Spleen (tissue), 13 donors: ENCODE data around the gene ITGA2B. TPM values are rescaled to one million over a fixed set of nuclear protein-coding genes. Genes with fewer than 3 reads are reported as not detected.

Source experiments
- DNase-seq: peaks from one replicate; pipeline ENCODE4 v3.0.0-alpha.2; 2020
- H3K27ac ChIP-seq, 8 donors: fragments of 200-600 bp; sonication (generic) in 7 of 8; 1 replicate in 4 of 8; 2 replicates in 4 of 8; pipeline versions ENCODE4 v1.5.0 to v1.8.0; 2016 to 2021; ENCODE audit warnings: inconsistent platforms in 4 of 8, mild to moderate bottlenecking in 4 of 8, moderate library complexity in 1 of 8
- H3K27me3 ChIP-seq, 7 donors: fragments of 200-600 bp; sonication (generic) in 6 of 7; replicated peaks in 1 of 7; 1 replicate in 4 of 7; 2 replicates in 3 of 7; pipeline versions ENCODE4 v1.5.0 to v1.8.0; 2016 to 2021; ENCODE audit warnings: inconsistent platforms in 3 of 7, mild to moderate bottlenecking in 1 of 7
- H3K36me3 ChIP-seq, 6 donors: fragments of 200-600 bp; sonication (generic) in 5 of 6; 1 replicate in 4 of 6; 2 replicates in 2 of 6; pipeline versions ENCODE4 v1.5.0 to v1.8.0; 2016 to 2021; ENCODE audit warnings: inconsistent platforms in 2 of 6
- H3K4me1 ChIP-seq, 6 donors: fragments of 200-600 bp; sonication (generic) in 5 of 6; 1 replicate in 3 of 6; 2 replicates in 3 of 6; pipeline versions ENCODE4 v1.5.0 to v1.8.0; 2016 to 2021; ENCODE audit warnings: inconsistent platforms in 3 of 6
- H3K4me3 ChIP-seq, 8 donors: fragments of 200-600 bp; sonication (generic) in 7 of 8; 1 replicate in 4 of 8; 2 replicates in 4 of 8; pipeline versions ENCODE4 v1.5.0 to v1.8.0; 2016 to 2021; ENCODE audit warnings: inconsistent platforms in 4 of 8, mild to moderate bottlenecking in 4 of 8, moderate library complexity in 2 of 8
- H3K9me3 ChIP-seq, 8 donors: fragments of 200-600 bp; sonication (generic) in 7 of 8; 1 replicate in 4 of 8; 2 replicates in 4 of 8; pipeline versions ENCODE4 v1.5.0 to v1.8.0; 2016 to 2021; ENCODE audit warnings: inconsistent platforms in 4 of 8
- POLR2A ChIP-seq, 3 donors: fragments of 450-650 bp; IDR thresholded peaks; one replicate each; pipeline ENCODE4 v1.5.1; 2017; ENCODE audit warnings: antibody characterized with exemption in 3 of 3, mild to moderate bottlenecking in 1 of 3
- POLR2AphosphoS5 ChIP-seq, 3 donors: sonication (generic); formaldehyde crosslinking; IDR thresholded peaks; one replicate each; pipeline ENCODE4 v1.5.1; 2017; ENCODE audit warnings: antibody characterized with exemption in 3 of 3
- WGBS, 5 donors: extraction: QIAGEN DNeasy Blood & Tissue Kit in 3 of 5; methylation state at CpG; one replicate each; pipeline versions ENCODE4 v1.1.5 to v1.1.7; 2013 to 2018; 5-methylcytosine and 5-hydroxymethylcytosine counted together
- intact Hi-C: fragments of 100-400 bp; cut with DNase I; formaldehyde crosslinking; loops from one replicate; pipeline ENCODE4 v1.15.0; 2023; ENCODE audit warnings: low total_unique reads
- long read RNA-seq, 2 donors: transcript quantifications; one replicate each; lab custom pipeline, GENCODE V29; 2026
- polyA plus RNA-seq, 3 donors: library from polyadenylated mRNA; stranded (reverse); fragments of 200-250 nt; gene quantifications; one replicate each; pipeline ENCODE4 v1.2.1, GENCODE V29; 2013
- total RNA-seq, 7 donors: library from RNA; depleted of rRNA in 3 of 7; stranded (reverse); fragments of >200 nt in 3 of 7; fragmentation: NEBNext Ultra II Directional in 4 of 7; extraction: Animal tissue kit (Norgen Biotek cat#: 25700) in 4 of 7; gene quantifications; one replicate each; pipeline versions ENCODE4 v1.1.0 to v1.2.1, GENCODE V29; 2016 to 2021
- TF ChIP-seq, protein P1 (sequence below), 11 experiments: fragments of 200-600 bp in 7 of 11; fragments of 450-650 bp in 4 of 11; sonication (generic) in 4 of 11; IDR thresholded peaks in 8 of 11; conservative IDR thresholded peaks in 3 of 11; 1 replicate in 7 of 11; 2 replicates in 4 of 11; pipeline versions ENCODE4 v1.4.0 to v1.8.0; 2016 to 2021; ENCODE audit warnings: antibody characterized with exemption in 11 of 11, inconsistent platforms in 4 of 11, mild to moderate bottlenecking in 1 of 11
- donor health status: healthy with polysubstance abuse.
- donor health status: DM: no; HTN: no; CAD: no; lungs with moderate emphysema.
- donor health status: DM: no; HTN: no; CAD: no.
- donor health status: Bipolar disorder and iron deficiency.
- donor health status: healthy.
- donor health status: DM: no; HTN: no; CAD: no.
- donor health status: DM: yes; HTN: yes; CAD: no.

Gene ITGA2B
- 10 to 100 TPM; 11.3 to 36.7 (median 23.7) TPM for total RNA-seq
- 1 to 10 TPM in 2 of 3 donors, under 1 TPM in 1; 0.93 to 2.3 (median 1.7) TPM for polyA plus RNA-seq
- long read RNA-seq, donor 1, partial matches to known transcripts = 26 of 26 reads
- long read RNA-seq, donor 1, other reads (novel, unspliced or antisense) = 0 of 26 reads
- long read RNA-seq, donor 2, partial matches to known transcripts = 13 of 14 reads
- long read RNA-seq, donor 2, other reads (novel, unspliced or antisense) = 0 of 14 reads

DNA sequence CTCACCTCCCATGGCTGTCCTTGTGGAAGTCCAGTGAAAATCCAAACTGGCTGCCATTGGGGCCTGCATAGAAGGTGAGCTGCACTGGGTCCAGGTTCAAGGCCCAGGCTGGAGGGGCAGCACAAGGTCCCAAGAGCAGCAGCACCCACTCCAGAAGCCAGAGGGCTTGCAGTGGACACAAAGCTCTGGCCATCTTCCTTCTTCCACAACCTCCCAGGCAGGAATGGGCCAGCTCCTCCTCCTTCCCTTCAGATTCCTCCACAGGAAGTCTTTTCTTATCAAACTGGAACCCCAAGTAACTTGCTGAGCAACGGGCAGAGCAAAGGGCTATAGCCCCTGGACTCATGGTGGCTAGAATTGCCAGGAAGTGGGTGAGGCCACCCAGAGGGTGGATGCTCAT is at the start of gene ITGA2B:
Gene ITGA2B (minus strand): TSS at position 369 of the 400 bp plus-strand sequence. CDS start 176 bp downstream, at position 193.
- intact Hi-C loops = no loop called here
- DNase-seq = no peak
- no peak within 1 kb of the TSS for H3K27ac ChIP-seq
- H3K36me3 ChIP-seq = no peaks in the 10 kb centered on the region
- H3K4me3 ChIP-seq = no peak within 1 kb of the TSS
- TF ChIP-seq POLR2AphosphoS5 (IDR thresholded peaks at IDR 0.05) (no peak), POLR2A (IDR thresholded peaks at IDR 0.05) (no peak)
- TF ChIP-seq, protein P1, sequence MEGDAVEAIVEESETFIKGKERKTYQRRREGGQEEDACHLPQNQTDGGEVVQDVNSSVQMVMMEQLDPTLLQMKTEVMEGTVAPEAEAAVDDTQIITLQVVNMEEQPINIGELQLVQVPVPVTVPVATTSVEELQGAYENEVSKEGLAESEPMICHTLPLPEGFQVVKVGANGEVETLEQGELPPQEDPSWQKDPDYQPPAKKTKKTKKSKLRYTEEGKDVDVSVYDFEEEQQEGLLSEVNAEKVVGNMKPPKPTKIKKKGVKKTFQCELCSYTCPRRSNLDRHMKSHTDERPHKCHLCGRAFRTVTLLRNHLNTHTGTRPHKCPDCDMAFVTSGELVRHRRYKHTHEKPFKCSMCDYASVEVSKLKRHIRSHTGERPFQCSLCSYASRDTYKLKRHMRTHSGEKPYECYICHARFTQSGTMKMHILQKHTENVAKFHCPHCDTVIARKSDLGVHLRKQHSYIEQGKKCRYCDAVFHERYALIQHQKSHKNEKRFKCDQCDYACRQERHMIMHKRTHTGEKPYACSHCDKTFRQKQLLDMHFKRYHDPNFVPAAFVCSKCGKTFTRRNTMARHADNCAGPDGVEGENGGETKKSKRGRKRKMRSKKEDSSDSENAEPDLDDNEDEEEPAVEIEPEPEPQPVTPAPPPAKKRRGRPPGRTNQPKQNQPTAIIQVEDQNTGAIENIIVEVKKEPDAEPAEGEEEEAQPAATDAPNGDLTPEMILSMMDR (IDR thresholded peaks at IDR 0.05 in 8 of 11, conservative IDR thresholded peaks at IDR 0.05 in 3 of 11) = no peak
- peaks cover 0 to 36% (median 17%) of the 10 kb centered on the region in 7 donors for H3K27me3 ChIP-seq
- peaks cover 15 to 26% (median 18%) of the 10 kb centered on the region in 6 donors for H3K4me1 ChIP-seq
- no peaks in the 10 kb centered on the region for H3K9me3 ChIP-seq
- WGBS, 5 donors = 0 to 26% (median 8%) methylated on average over 1 of the region's 1 CpG

DNA sequence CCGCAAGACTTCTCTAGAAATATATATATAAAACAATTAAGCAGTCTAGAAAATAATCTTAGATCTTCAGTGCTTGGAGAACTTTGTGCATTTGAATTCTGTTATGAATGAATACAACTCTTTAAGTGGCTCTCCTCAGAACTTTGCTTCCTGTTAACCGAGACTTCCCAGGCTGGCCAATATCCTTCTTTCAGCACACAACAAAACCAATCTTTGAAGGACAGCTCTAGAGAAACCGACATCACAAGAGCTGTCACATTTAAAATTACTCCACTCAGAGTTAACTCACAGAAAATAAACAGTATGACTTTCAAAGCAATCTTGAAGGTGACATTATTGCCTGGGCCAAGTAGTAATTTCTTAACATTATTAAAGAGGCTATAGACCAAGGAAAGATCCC is 49.7 kb upstream of the ITGA2B start:
- 49 to 59% (median 50%) methylated on average over 3 of the region's 3 CpGs for WGBS, 5 donors
- DNase-seq = no peak
- H3K27me3 ChIP-seq = no peaks in the 10 kb centered on the region
- no peaks in the 10 kb centered on the region for H3K9me3 ChIP-seq
- intact Hi-C loops = no loop called here
- peaks cover 3 to 46% (median 28%) of the 10 kb centered on the region in 6 donors for H3K4me1 ChIP-seq
- peaks cover 0 to 28% (median 18%) of the 10 kb centered on the region in 6 donors for H3K36me3 ChIP-seq
- TF ChIP-seq POLR2AphosphoS5 (IDR thresholded peaks at IDR 0.05) = no peak
- TF ChIP-seq, protein P1 (IDR thresholded peaks at IDR 0.05 in 8 of 11, conservative IDR thresholded peaks at IDR 0.05 in 3 of 11) = no peak
- no peak for TF ChIP-seq POLR2A (IDR thresholded peaks at IDR 0.05)
- peak overlapping the region in 5 of 8 donors; percentile 54 to 75 (median 69) for H3K27ac ChIP-seq
- no peak overlapping the region for H3K4me3 ChIP-seq

DNA sequence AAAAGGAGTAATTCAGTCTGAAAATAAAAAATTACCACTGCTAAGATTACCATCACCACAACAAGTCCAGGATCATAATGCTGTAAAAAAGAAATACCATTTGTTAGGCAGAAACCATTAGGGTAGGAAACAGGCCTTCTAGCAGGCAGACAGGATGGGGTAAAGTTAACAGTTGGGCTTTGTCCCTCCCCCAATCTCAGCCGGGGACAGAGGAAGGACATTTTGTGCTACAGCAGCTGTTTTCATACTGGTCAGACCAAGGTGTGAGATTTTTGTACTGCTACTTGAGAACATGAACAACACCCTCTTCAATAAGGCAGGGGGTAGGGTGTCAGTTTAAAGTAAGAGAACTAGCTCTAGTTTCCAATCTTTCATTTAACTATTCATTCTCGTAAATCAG is 49.2 kb upstream of the ITGA2B start:
- Histone ChIP-seq H3K36me3 (peaks cover 0 to 33% (median 23%) of the 10 kb centered on the region in 6 donors), H3K27me3 (no peaks in the 10 kb centered on the region), H3K9me3 (no peaks in the 10 kb centered on the region), H3K4me3 (no peak overlapping the region), H3K27ac (peak overlapping the region in 5 of 8 donors; percentile 54 to 75 (median 69)), H3K4me1 (peaks cover 3 to 46% (median 28%) of the 10 kb centered on the region in 6 donors)
- TF ChIP-seq POLR2AphosphoS5 (IDR thresholded peaks at IDR 0.05) (peak in 1 of 3 donors; percentile 70), POLR2A (IDR thresholded peaks at IDR 0.05) (no peak)
- TF ChIP-seq, protein P1 (IDR thresholded peaks at IDR 0.05 in 8 of 11, conservative IDR thresholded peaks at IDR 0.05 in 3 of 11) = no peak
- intact Hi-C loops = no loop called here
- WGBS, 5 donors = 40 to 50% (median 48%) methylated on average over 2 of the region's 2 CpGs
- no peak for DNase-seq

DNA sequence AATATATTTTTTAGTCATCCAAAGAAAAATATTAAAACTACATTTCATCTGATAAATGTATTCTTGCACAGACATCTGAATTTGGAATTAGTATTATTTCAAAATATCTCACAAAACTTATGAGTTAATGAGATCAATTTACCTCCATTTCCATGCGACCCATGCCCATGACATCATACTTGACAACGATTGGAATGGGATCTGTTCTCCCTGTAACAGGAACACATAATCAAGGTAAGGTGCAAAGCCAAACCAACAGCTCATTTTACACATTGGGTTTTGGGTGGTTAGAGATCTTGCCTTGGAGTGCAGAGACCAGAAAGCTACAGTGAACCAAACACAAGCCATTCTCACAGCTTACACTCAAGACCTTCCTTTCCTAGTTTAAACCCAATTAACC is 46.9 kb upstream of the ITGA2B start:
- Histone ChIP-seq H3K27me3 (no peaks in the 10 kb centered on the region), H3K27ac (peak overlapping the region in 1 of 8 donors; percentile 75), H3K9me3 (no peaks in the 10 kb centered on the region), H3K4me1 (peaks cover 3 to 46% (median 28%) of the 10 kb centered on the region in 6 donors), H3K4me3 (no peak overlapping the region), H3K36me3 (peaks cover 0 to 52% (median 43%) of the 10 kb centered on the region in 6 donors)
- no peak for DNase-seq
- intact Hi-C loops = no loop called here
- TF ChIP-seq, protein P1 (IDR thresholded peaks at IDR 0.05 in 8 of 11, conservative IDR thresholded peaks at IDR 0.05 in 3 of 11) = no peak
- TF ChIP-seq POLR2A (IDR thresholded peaks at IDR 0.05) (no peak), POLR2AphosphoS5 (IDR thresholded peaks at IDR 0.05) (no peak)
- WGBS, 5 donors = 92 to 100% (median 93%) methylated on average over 2 of the region's 2 CpGs
